Erythroblast (primary cell): ENCODE measurements around the gene C1orf174.
A peak's percentile ranks its signal among the peaks of the same experiment; 100 is the strongest.

Experiments
- GATA1 ChIP-seq: IDR thresholded peaks from 2 replicates; pipeline ENCODE4 v1.6.1; 2011; ENCODE audit warnings: low read depth, mild to moderate bottlenecking, control low read depth, low read length, moderate library complexity
- POLR2A ChIP-seq: IDR thresholded peaks from 2 replicates; pipeline ENCODE4 v1.6.1; 2011; ENCODE audit warnings: mild to moderate bottlenecking, low read length

DNA sequence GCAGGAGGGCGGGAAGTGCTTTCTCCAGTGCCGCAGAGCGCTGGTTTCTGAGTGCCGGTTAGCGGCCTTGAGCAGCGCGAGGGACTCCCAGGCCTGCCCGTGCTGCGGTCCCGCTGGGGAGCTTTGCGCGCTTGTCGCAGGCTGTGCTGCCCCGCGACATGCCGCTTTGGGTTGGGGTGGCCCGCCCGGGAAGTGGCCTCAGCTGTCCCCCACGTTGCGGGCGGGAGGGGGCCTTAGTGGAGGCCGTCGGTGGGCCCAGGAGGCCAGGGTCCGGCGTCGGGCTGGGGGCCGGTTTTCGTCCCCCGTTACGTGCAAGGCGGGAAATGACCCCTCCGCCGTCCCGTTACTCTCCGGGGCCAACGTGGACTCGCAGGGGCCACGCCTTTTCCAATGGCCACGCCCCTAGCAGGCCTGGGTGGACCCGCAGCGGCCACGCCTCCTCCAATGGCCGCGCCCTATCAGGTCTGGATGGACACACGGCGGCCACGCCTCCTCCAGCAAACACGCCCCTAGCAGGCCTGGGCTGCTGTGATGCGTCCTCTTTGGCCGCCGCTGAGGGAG, 977 bp upstream of the C1orf174 start:
- TF ChIP-seq POLR2A (peak; percentile 40), GATA1 (no peak)
